ENCODE results near the gene LDLRAD3. TPM values are rescaled to one million over a fixed set of nuclear protein-coding genes. Genes with fewer than 3 reads are reported as not detected.

Gene LDLRAD3
- polyA plus RNA-seq, 2 donors = 4.8 to 5.1 TPM

GRCh38 chr11:36093548-36093947, 149.7 kb downstream of the LDLRAD3 start:
- Histone ChIP-seq H3K27ac (ENCODE audit: low read depth in 2 of 2, low read length in 1 of 2) (no peak overlapping the region), H3K4me3 (ENCODE audit: low read depth in 1 of 2, low read length in 2 of 2) (no peak overlapping the region), H3K27me3 (ENCODE audit: control insufficient read depth in 1 of 2, insufficient read depth in 2 of 2, low read length in 2 of 2) (no peaks in the 10 kb centered on the region), H3K4me1 (ENCODE audit: control insufficient read depth in 2 of 2, insufficient read depth in 2 of 2, low read length in 1 of 2) (no peaks in the 10 kb centered on the region), H3K9me3 (ENCODE audit: control insufficient read depth in 2 of 2, insufficient read depth in 1 of 2, low read depth in 1 of 2, low read length in 1 of 2) (peaks cover 0 to 4% of the 10 kb centered on the region in 2 donors), H3K36me3 (ENCODE audit: control insufficient read depth in 2 of 2, insufficient read depth in 2 of 2, low read length in 1 of 2) (no peaks in the 10 kb centered on the region)
- WGBS, 2 donors = 74 to 91% methylated on average over 4 of the region's 4 CpGs

- no peak overlapping the region for H3K27ac ChIP-seq (ENCODE audit: low read depth in 2 of 2, low read length in 1 of 2)
- no peaks in the 10 kb centered on the region for H3K36me3 ChIP-seq (ENCODE audit: control insufficient read depth in 2 of 2, insufficient read depth in 2 of 2, low read length in 1 of 2)
- peaks cover 0 to 4% of the 10 kb centered on the region in 2 donors for H3K9me3 ChIP-seq (ENCODE audit: control insufficient read depth in 2 of 2, insufficient read depth in 1 of 2, low read depth in 1 of 2, low read length in 1 of 2)
- no peaks in the 10 kb centered on the region for H3K27me3 ChIP-seq (ENCODE audit: control insufficient read depth in 1 of 2, insufficient read depth in 2 of 2, low read length in 2 of 2)
- WGBS, 2 donors = 44 to 90% methylated on average over 2 of the region's 2 CpGs
- H3K4me3 ChIP-seq (ENCODE audit: low read depth in 1 of 2, low read length in 2 of 2) = no peak overlapping the region
- H3K4me1 ChIP-seq (ENCODE audit: control insufficient read depth in 2 of 2, insufficient read depth in 2 of 2, low read length in 1 of 2) = no peaks in the 10 kb centered on the region
These were observed 150.3 kb downstream of the LDLRAD3 start for GRCh38 chr11:36094164-36094563.

- WGBS, 2 donors = 80 to 88% methylated on average over 8 of the region's 8 CpGs
- no peaks in the 10 kb centered on the region for H3K4me1 ChIP-seq (ENCODE audit: control insufficient read depth in 2 of 2, insufficient read depth in 2 of 2, low read length in 1 of 2)
- no peak overlapping the region for H3K4me3 ChIP-seq (ENCODE audit: low read depth in 1 of 2, low read length in 2 of 2)
- no peaks in the 10 kb centered on the region for H3K27me3 ChIP-seq (ENCODE audit: control insufficient read depth in 1 of 2, insufficient read depth in 2 of 2, low read length in 2 of 2)
- H3K36me3 ChIP-seq (ENCODE audit: control insufficient read depth in 2 of 2, insufficient read depth in 2 of 2, low read length in 1 of 2) = peaks cover 0 to 5% of the 10 kb centered on the region in 2 donors
- no peak overlapping the region for H3K27ac ChIP-seq (ENCODE audit: low read depth in 2 of 2, low read length in 1 of 2)
- H3K9me3 ChIP-seq (ENCODE audit: control insufficient read depth in 2 of 2, insufficient read depth in 1 of 2, low read depth in 1 of 2, low read length in 1 of 2) = peaks cover 0 to 4% of the 10 kb centered on the region in 2 donors
These were observed 151.9 kb downstream of the LDLRAD3 start for GRCh38 chr11:36095716-36096115.

- 82 to 84% methylated on average over 6 of the region's 6 CpGs for WGBS, 2 donors
- H3K27ac ChIP-seq (ENCODE audit: low read depth in 2 of 2, low read length in 1 of 2) = no peak overlapping the region
- peaks cover 0 to 5% of the 10 kb centered on the region in 2 donors for H3K36me3 ChIP-seq (ENCODE audit: control insufficient read depth in 2 of 2, insufficient read depth in 2 of 2, low read length in 1 of 2)
- H3K9me3 ChIP-seq (ENCODE audit: control insufficient read depth in 2 of 2, insufficient read depth in 1 of 2, low read depth in 1 of 2, low read length in 1 of 2) = peaks cover 0 to 4% of the 10 kb centered on the region in 2 donors
- H3K4me3 ChIP-seq (ENCODE audit: low read depth in 1 of 2, low read length in 2 of 2) = no peak overlapping the region
- no peaks in the 10 kb centered on the region for H3K4me1 ChIP-seq (ENCODE audit: control insufficient read depth in 2 of 2, insufficient read depth in 2 of 2, low read length in 1 of 2)
- no peaks in the 10 kb centered on the region for H3K27me3 ChIP-seq (ENCODE audit: control insufficient read depth in 1 of 2, insufficient read depth in 2 of 2, low read length in 2 of 2)
These were observed 153.4 kb downstream of the LDLRAD3 start for GRCh38 chr11:36097219-36097650.

- H3K27ac ChIP-seq (ENCODE audit: low read depth in 2 of 2, low read length in 1 of 2) = no peak overlapping the region
- no peaks in the 10 kb centered on the region for H3K27me3 ChIP-seq (ENCODE audit: control insufficient read depth in 1 of 2, insufficient read depth in 2 of 2, low read length in 2 of 2)
- H3K4me3 ChIP-seq (ENCODE audit: low read depth in 1 of 2, low read length in 2 of 2) = no peak overlapping the region
- H3K36me3 ChIP-seq (ENCODE audit: control insufficient read depth in 2 of 2, insufficient read depth in 2 of 2, low read length in 1 of 2) = peaks cover 0 to 5% of the 10 kb centered on the region in 2 donors
- H3K4me1 ChIP-seq (ENCODE audit: control insufficient read depth in 2 of 2, insufficient read depth in 2 of 2, low read length in 1 of 2) = no peaks in the 10 kb centered on the region
- WGBS, 2 donors = 80 to 82% methylated on average over 6 of the region's 6 CpGs
- H3K9me3 ChIP-seq (ENCODE audit: control insufficient read depth in 2 of 2, insufficient read depth in 1 of 2, low read depth in 1 of 2, low read length in 1 of 2) = peaks cover 0 to 4% of the 10 kb centered on the region in 2 donors
These were observed 154.2 kb downstream of the LDLRAD3 start for GRCh38 chr11:36098087-36098486.

GRCh38 chr11:36098853-36099375, 155.1 kb downstream of the LDLRAD3 start:
- Histone ChIP-seq H3K4me1 (ENCODE audit: control insufficient read depth in 2 of 2, insufficient read depth in 2 of 2, low read length in 1 of 2) (no peaks in the 10 kb centered on the region), H3K27me3 (ENCODE audit: control insufficient read depth in 1 of 2, insufficient read depth in 2 of 2, low read length in 2 of 2) (no peaks in the 10 kb centered on the region), H3K4me3 (ENCODE audit: low read depth in 1 of 2, low read length in 2 of 2) (no peak overlapping the region), H3K36me3 (ENCODE audit: control insufficient read depth in 2 of 2, insufficient read depth in 2 of 2, low read length in 1 of 2) (peaks cover 0 to 5% of the 10 kb centered on the region in 2 donors), H3K9me3 (ENCODE audit: control insufficient read depth in 2 of 2, insufficient read depth in 1 of 2, low read depth in 1 of 2, low read length in 1 of 2) (peaks cover 0 to 2% of the 10 kb centered on the region in 2 donors), H3K27ac (ENCODE audit: low read depth in 2 of 2, low read length in 1 of 2) (no peak overlapping the region)
- WGBS, 2 donors = 71 to 78% methylated on average over 2 of the region's 2 CpGs

- no peak overlapping the region for H3K27ac ChIP-seq (ENCODE audit: low read depth in 2 of 2, low read length in 1 of 2)
- 92 to 94% methylated on average over 4 of the region's 4 CpGs for WGBS, 2 donors
These were observed 157.6 kb downstream of the LDLRAD3 start for GRCh38 chr11:36101466-36101865.

GRCh38 chr11:36102868-36103267, 159.0 kb downstream of the LDLRAD3 start:
- no peaks in the 10 kb centered on the region for H3K9me3 ChIP-seq (ENCODE audit: control insufficient read depth in 2 of 2, insufficient read depth in 1 of 2, low read depth in 1 of 2, low read length in 1 of 2)
- H3K27ac ChIP-seq (ENCODE audit: low read depth in 2 of 2, low read length in 1 of 2) = no peak overlapping the region
- WGBS, 2 donors = 90 to 92% methylated on average over 5 of the region's 5 CpGs

More at GRCh38 chr11:36101466-36101865, 157.6 kb downstream of the LDLRAD3 start:
- Histone ChIP-seq H3K4me1 (ENCODE audit: control insufficient read depth in 2 of 2, insufficient read depth in 2 of 2, low read length in 1 of 2) (peaks cover 0 to 2% of the 10 kb centered on the region in 2 donors), H3K4me3 (ENCODE audit: low read depth in 1 of 2, low read length in 2 of 2) (no peak overlapping the region), H3K27me3 (ENCODE audit: control insufficient read depth in 1 of 2, insufficient read depth in 2 of 2, low read length in 2 of 2) (no peaks in the 10 kb centered on the region), H3K9me3 (ENCODE audit: control insufficient read depth in 2 of 2, insufficient read depth in 1 of 2, low read depth in 1 of 2, low read length in 1 of 2) (no peaks in the 10 kb centered on the region), H3K36me3 (ENCODE audit: control insufficient read depth in 2 of 2, insufficient read depth in 2 of 2, low read length in 1 of 2) (peaks cover 0 to 5% of the 10 kb centered on the region in 2 donors)

GRCh38 chr11:36103933-36104530, 160.2 kb downstream of the LDLRAD3 start:
- Histone ChIP-seq H3K9me3 (ENCODE audit: control insufficient read depth in 2 of 2, insufficient read depth in 1 of 2, low read depth in 1 of 2, low read length in 1 of 2) (no peaks in the 10 kb centered on the region), H3K36me3 (ENCODE audit: control insufficient read depth in 2 of 2, insufficient read depth in 2 of 2, low read length in 1 of 2) (peaks cover 0 to 5% of the 10 kb centered on the region in 2 donors), H3K4me1 (ENCODE audit: control insufficient read depth in 2 of 2, insufficient read depth in 2 of 2, low read length in 1 of 2) (peaks cover 0 to 2% of the 10 kb centered on the region in 2 donors), H3K27me3 (ENCODE audit: control insufficient read depth in 1 of 2, insufficient read depth in 2 of 2, low read length in 2 of 2) (no peaks in the 10 kb centered on the region), H3K4me3 (ENCODE audit: low read depth in 1 of 2, low read length in 2 of 2) (no peak overlapping the region), H3K27ac (ENCODE audit: low read depth in 2 of 2, low read length in 1 of 2) (no peak overlapping the region)
- 87 to 98% methylated on average over 11 of the region's 11 CpGs for WGBS, 2 donors

More at GRCh38 chr11:36102868-36103267, 159.0 kb downstream of the LDLRAD3 start:
- H3K27me3 ChIP-seq (ENCODE audit: control insufficient read depth in 1 of 2, insufficient read depth in 2 of 2, low read length in 2 of 2) = no peaks in the 10 kb centered on the region
- H3K4me1 ChIP-seq (ENCODE audit: control insufficient read depth in 2 of 2, insufficient read depth in 2 of 2, low read length in 1 of 2) = peaks cover 0 to 2% of the 10 kb centered on the region in 2 donors
- peaks cover 0 to 5% of the 10 kb centered on the region in 2 donors for H3K36me3 ChIP-seq (ENCODE audit: control insufficient read depth in 2 of 2, insufficient read depth in 2 of 2, low read length in 1 of 2)
- H3K4me3 ChIP-seq (ENCODE audit: low read depth in 1 of 2, low read length in 2 of 2) = no peak overlapping the region

- H3K27ac ChIP-seq (ENCODE audit: low read depth in 2 of 2, low read length in 1 of 2) = no peak overlapping the region
- peaks cover 0 to 2% of the 10 kb centered on the region in 2 donors for H3K4me1 ChIP-seq (ENCODE audit: control insufficient read depth in 2 of 2, insufficient read depth in 2 of 2, low read length in 1 of 2)
- 85 to 88% methylated on average over 4 of the region's 4 CpGs for WGBS, 2 donors
- no peaks in the 10 kb centered on the region for H3K9me3 ChIP-seq (ENCODE audit: control insufficient read depth in 2 of 2, insufficient read depth in 1 of 2, low read depth in 1 of 2, low read length in 1 of 2)
- no peaks in the 10 kb centered on the region for H3K27me3 ChIP-seq (ENCODE audit: control insufficient read depth in 1 of 2, insufficient read depth in 2 of 2, low read length in 2 of 2)
- H3K4me3 ChIP-seq (ENCODE audit: low read depth in 1 of 2, low read length in 2 of 2) = no peak overlapping the region
- peaks cover 0 to 5% of the 10 kb centered on the region in 2 donors for H3K36me3 ChIP-seq (ENCODE audit: control insufficient read depth in 2 of 2, insufficient read depth in 2 of 2, low read length in 1 of 2)
These were observed 160.8 kb downstream of the LDLRAD3 start for GRCh38 chr11:36104660-36104992.
